ENCODE data around the gene CYTH2. TPM values are rescaled to one million over a fixed set of nuclear protein-coding genes. Genes with fewer than 3 reads are reported as not detected.

Gene CYTH2
- polyA plus RNA-seq, 3 donors = 21.3 to 48.2 (median 21.7) TPM

GRCh38 chr19:48458016-48458415, 11.2 kb upstream of the CYTH2 start:
- Histone ChIP-seq H2AFZ (ENCODE audit: insufficient read depth, low read depth, low read length, poor library complexity, severe bottlenecking) (no peak overlapping the region), H3K4me1 (ENCODE audit: control insufficient read depth in 1 of 2, insufficient read depth in 2 of 2, low read length in 2 of 2) (no peaks in the 10 kb centered on the region), H3K4me2 (replicated peaks; ENCODE audit: extremely low read depth, low read length, poor library complexity, severe bottlenecking) (no peak overlapping the region), H4K20me1 (ENCODE audit: insufficient read depth, low read length) (peaks cover 4% of the 10 kb centered on the region), H3K27me3 (ENCODE audit: control insufficient read depth in 2 of 2, insufficient read depth in 2 of 2, low read length in 2 of 2) (no peaks in the 10 kb centered on the region), H3K9ac (ENCODE audit: insufficient read depth, low read length, poor library complexity, severe bottlenecking) (no peak overlapping the region), H3K4me3 (replicated peaks in 1 of 3; ENCODE audit: low read depth in 2 of 3, low read length in 3 of 3) (no peak overlapping the region), H3K79me2 (ENCODE audit: insufficient read depth, low read length) (no peaks in the 10 kb centered on the region), H3K9me3 (replicated peaks in 1 of 2; ENCODE audit: control insufficient read depth in 1 of 2, insufficient read depth in 1 of 2, low read length in 2 of 2) (no peaks in the 10 kb centered on the region), H3K27ac (ENCODE audit: low read depth in 1 of 2, low read length in 2 of 2) (no peak overlapping the region), H3K36me3 (replicated peaks in 1 of 2; ENCODE audit: control insufficient read depth in 1 of 2, insufficient read depth in 2 of 2, low read length in 2 of 2) (peaks cover 26 to 46% of the 10 kb centered on the region in 2 donors)
- TF ChIP-seq, protein P1, sequence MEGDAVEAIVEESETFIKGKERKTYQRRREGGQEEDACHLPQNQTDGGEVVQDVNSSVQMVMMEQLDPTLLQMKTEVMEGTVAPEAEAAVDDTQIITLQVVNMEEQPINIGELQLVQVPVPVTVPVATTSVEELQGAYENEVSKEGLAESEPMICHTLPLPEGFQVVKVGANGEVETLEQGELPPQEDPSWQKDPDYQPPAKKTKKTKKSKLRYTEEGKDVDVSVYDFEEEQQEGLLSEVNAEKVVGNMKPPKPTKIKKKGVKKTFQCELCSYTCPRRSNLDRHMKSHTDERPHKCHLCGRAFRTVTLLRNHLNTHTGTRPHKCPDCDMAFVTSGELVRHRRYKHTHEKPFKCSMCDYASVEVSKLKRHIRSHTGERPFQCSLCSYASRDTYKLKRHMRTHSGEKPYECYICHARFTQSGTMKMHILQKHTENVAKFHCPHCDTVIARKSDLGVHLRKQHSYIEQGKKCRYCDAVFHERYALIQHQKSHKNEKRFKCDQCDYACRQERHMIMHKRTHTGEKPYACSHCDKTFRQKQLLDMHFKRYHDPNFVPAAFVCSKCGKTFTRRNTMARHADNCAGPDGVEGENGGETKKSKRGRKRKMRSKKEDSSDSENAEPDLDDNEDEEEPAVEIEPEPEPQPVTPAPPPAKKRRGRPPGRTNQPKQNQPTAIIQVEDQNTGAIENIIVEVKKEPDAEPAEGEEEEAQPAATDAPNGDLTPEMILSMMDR (IDR thresholded peaks at IDR 0.05) = no peak
- WGBS (ENCODE audit: insufficient coverage) = no CpG with 5 or more reads among the region's 2 CpGs
- H3K36me3 Mint-ChIP-seq = peaks cover 25 to 49% of the 10 kb centered on the region in 2 donors
- peaks cover 0 to under 1% (median 0%) of the 10 kb centered on the region in 3 donors for H3K27me3 Mint-ChIP-seq (ENCODE audit: low read depth in 3 of 3)
- no peak overlapping the region for H3K4me3 Mint-ChIP-seq
- H3K27ac Mint-ChIP-seq = no peak overlapping the region
- intact Hi-C loops (cut with micrococcal nuclease) = no loop called here
- H3K4me1 Mint-ChIP-seq = peaks cover 3% of the 10 kb centered on the region
- DNase-seq = no peak
- peaks cover 0 to 4% (median 0%) of the 10 kb centered on the region in 7 donors for H3K9me3 Mint-ChIP-seq

DNA sequence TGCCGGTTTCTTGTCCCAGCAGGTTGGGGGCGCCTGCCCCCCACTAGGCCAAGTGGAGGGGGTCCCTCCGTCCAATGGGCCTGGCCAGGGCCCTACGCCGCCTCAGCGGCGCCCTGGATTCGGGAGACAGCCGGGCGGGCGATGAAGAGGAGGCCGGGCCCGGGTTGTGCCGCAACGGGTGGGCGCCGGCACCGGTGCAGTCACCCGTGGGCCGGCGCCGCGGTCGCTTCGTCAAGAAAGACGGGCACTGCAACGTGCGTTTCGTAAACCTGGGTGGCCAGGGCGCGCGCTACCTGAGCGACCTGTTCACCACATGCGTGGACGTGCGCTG, 7.6 kb upstream of the CYTH2 start:
- no peaks in the 10 kb centered on the region for H4K20me1 ChIP-seq (ENCODE audit: insufficient read depth, low read length)
- H3K9me3 ChIP-seq (replicated peaks in 1 of 2; ENCODE audit: control insufficient read depth in 1 of 2, insufficient read depth in 1 of 2, low read length in 2 of 2) = no peaks in the 10 kb centered on the region
- WGBS (ENCODE audit: insufficient coverage) = 97% methylated on average over 35 of the region's 36 CpGs
- no peak overlapping the region for H3K9ac ChIP-seq (ENCODE audit: insufficient read depth, low read length, poor library complexity, severe bottlenecking)
- Mint-ChIP-seq H3K4me1 (no peaks in the 10 kb centered on the region), H3K27ac (no peak overlapping the region), H3K4me3 (no peak overlapping the region), H3K36me3 (peaks cover 9 to 17% of the 10 kb centered on the region in 2 donors), H3K9me3 (peaks cover 0 to 4% (median 0%) of the 10 kb centered on the region in 7 donors), H3K27me3 (ENCODE audit: low read depth in 3 of 3) (peaks cover 0 to 2% (median under 1%) of the 10 kb centered on the region in 3 donors)
- H3K4me1 ChIP-seq (ENCODE audit: control insufficient read depth in 1 of 2, insufficient read depth in 2 of 2, low read length in 2 of 2) = no peaks in the 10 kb centered on the region
- H2AFZ ChIP-seq (ENCODE audit: insufficient read depth, low read depth, low read length, poor library complexity, severe bottlenecking) = no peak overlapping the region
- no peak overlapping the region for H3K4me2 ChIP-seq (replicated peaks; ENCODE audit: extremely low read depth, low read length, poor library complexity, severe bottlenecking)
- no peak for DNase-seq
- TF ChIP-seq, protein P1 (IDR thresholded peaks at IDR 0.05) = no peak
- no peaks in the 10 kb centered on the region for H3K27me3 ChIP-seq (ENCODE audit: control insufficient read depth in 2 of 2, insufficient read depth in 2 of 2, low read length in 2 of 2)
- peaks cover 4 to 10% of the 10 kb centered on the region in 2 donors for H3K36me3 ChIP-seq (replicated peaks in 1 of 2; ENCODE audit: control insufficient read depth in 1 of 2, insufficient read depth in 2 of 2, low read length in 2 of 2)
- H3K4me3 ChIP-seq (replicated peaks in 1 of 3; ENCODE audit: low read depth in 2 of 3, low read length in 3 of 3) = no peak overlapping the region
- no peak overlapping the region for H3K27ac ChIP-seq (ENCODE audit: low read depth in 1 of 2, low read length in 2 of 2)
- no peaks in the 10 kb centered on the region for H3K79me2 ChIP-seq (ENCODE audit: insufficient read depth, low read length)
- intact Hi-C loops (cut with micrococcal nuclease) = no loop called here
